ENCODE measurements around the gene LRRC55.

GRCh38 chr11:57230791-57231538, 49.2 kb downstream of the LRRC55 start:
- TF ChIP-seq CTCF (IDR thresholded peaks at IDR 0.05) (no peak), POLR2A (IDR thresholded peaks at IDR 0.05; ENCODE audit: low read depth) (no peak)

All from esophagus muscularis mucosa (tissue), 3 donors.